AG04449 (cell line): ENCODE measurements around the gene HOATZ.

ENCODE experiments used
- CTCF ChIA-PET: fragments of 350-600 bp; formaldehyde crosslinking; extraction: SDS; loops from one replicate; lab custom pipeline; 2021; ENCODE audit warnings: antibody characterized with exemption; lab: Yijun Ruan, JAX
- POLR2A ChIA-PET: fragments of 400-600, 350-600 bp; formaldehyde crosslinking; extraction: SDS; loops from one replicate; lab custom pipeline; 2020; ENCODE audit warnings: antibody characterized with exemption, inconsistent platforms; lab: Yijun Ruan, JAX
- DNase-seq: peaks from one replicate; pipeline ENCODE4 v3.0.0-alpha.2; 2010; ENCODE audit warnings: low read depth, low spot score
- H3K4me3 ChIP-seq: 2 replicates; pipeline ENCODE4 v1.5.1; 2011; ENCODE audit warnings: low read depth, mild to moderate bottlenecking, control low read depth, low read length
- TF ChIP-seq, protein P1 (sequence below): IDR thresholded peaks from one replicate; pipeline ENCODE4 v1.5.1; 2011; ENCODE audit warnings: mild to moderate bottlenecking, moderate library complexity, low read length, control low read depth, inconsistent platforms; ENCODE audit not compliant: insufficient read depth; ENCODE audit errors: missing control alignments

HOATZ gene

DNA sequence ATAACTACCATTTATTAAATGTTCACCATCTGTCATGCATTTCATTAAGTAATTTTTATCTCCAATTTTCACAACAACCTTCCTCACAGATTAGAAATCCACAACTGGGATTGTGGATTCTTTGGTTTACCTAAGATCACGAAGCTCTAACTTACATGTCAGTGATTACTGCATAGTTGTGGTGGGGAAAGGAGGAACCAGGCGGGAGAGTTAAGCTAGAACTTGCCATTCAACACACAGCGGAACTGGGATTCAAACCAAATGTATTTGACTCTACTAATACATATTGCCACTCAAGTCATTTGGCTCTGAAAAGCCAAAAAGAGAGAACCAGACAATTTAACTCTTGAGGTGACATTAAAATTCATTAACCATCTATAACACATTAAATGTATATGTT, 15.5 kb downstream of the HOATZ start:
- H3K4me3 ChIP-seq: no peak overlapping the region
- no peak for DNase-seq
- POLR2A ChIA-PET: no interaction called here
- CTCF ChIA-PET: interaction anchor here (1.0 to 1.5 kb wide), 2 partner anchors 11 to 17 kb away, joined by 3 read pairs; partner anchors contain the start of genes BTG4 and LAYN
- TF ChIP-seq, protein P1, sequence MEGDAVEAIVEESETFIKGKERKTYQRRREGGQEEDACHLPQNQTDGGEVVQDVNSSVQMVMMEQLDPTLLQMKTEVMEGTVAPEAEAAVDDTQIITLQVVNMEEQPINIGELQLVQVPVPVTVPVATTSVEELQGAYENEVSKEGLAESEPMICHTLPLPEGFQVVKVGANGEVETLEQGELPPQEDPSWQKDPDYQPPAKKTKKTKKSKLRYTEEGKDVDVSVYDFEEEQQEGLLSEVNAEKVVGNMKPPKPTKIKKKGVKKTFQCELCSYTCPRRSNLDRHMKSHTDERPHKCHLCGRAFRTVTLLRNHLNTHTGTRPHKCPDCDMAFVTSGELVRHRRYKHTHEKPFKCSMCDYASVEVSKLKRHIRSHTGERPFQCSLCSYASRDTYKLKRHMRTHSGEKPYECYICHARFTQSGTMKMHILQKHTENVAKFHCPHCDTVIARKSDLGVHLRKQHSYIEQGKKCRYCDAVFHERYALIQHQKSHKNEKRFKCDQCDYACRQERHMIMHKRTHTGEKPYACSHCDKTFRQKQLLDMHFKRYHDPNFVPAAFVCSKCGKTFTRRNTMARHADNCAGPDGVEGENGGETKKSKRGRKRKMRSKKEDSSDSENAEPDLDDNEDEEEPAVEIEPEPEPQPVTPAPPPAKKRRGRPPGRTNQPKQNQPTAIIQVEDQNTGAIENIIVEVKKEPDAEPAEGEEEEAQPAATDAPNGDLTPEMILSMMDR: no peak

DNA sequence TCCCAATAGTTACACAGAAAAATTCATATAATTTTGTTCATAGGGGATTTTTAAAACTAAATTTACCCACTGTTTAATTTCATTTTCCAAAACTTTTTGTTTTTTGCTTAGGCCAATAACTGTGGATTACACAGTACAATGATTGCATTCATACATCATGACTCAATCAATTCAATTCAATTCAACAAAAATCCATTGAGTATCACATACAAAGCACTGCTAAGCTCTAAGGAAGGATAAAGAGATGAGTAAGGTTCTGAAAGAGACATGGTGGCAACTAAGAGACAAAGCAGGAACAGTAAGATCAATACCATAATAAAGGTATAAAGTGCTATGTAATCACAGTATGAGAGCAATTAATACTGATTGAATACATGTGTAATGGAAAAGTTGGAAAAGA, 16.6 kb downstream of the HOATZ start:
- H3K4me3 ChIP-seq: no peak overlapping the region

DNA sequence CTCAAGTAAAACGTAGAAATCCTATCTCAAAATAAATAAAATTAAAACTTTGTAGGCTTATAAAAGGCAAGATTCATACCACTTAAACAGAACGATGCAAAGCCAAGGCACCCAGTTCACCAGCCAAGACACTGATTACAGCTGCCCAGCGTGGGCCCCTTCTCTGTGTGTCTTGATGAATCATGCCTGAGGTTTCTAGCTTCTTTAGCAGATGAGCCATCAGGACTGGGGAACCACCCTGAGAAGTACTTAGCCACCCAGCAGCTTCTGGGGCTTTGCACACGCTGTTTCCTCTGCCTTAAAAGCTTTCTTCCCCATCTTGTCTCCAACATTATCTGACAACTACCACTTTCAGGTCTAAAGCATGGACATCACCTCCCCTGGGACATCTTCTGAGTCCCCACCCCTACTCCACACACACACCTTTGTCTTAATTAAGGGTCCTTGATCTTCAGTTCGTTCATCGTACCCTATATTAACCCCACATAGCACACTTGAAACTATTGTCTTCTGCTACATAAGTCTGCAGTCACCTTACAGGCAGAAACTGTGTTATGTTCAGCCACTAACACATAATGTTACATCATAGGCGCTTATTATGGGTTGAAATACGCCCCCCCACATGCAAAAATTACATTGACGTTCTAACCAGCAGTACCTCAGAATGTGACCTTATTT, 17.2 kb downstream of the HOATZ start:
- no peak overlapping the region for H3K4me3 ChIP-seq
- TF ChIP-seq, protein P1: no peak
- DNase-seq: peak; percentile 77
- CTCF ChIA-PET: interaction anchor here (0.6 to 2.2 kb wide), 4 partner anchors 8 to 26 kb away, joined by 3 to 7 read pairs (median 3); partner anchors contain the start of genes BTG4 and LAYN
- POLR2A ChIA-PET: interaction anchor here (0.7 to 1.1 kb wide), 3 partner anchors 9 to 203 kb away, joined by 3 to 8 read pairs (median 3); partner anchors contain the start of gene LAYN

More for the DNA sequence above, 16.6 kb downstream of the HOATZ start:
- ChIA-PET POLR2A (interaction anchor here (0.7 to 1.1 kb wide), 3 partner anchors 9 to 204 kb away, joined by 3 to 8 read pairs (median 3); partner anchors contain the start of gene LAYN), CTCF (interaction anchor here (0.6 to 2.2 kb wide), 4 partner anchors 9 to 27 kb away, joined by 3 to 7 read pairs (median 3); partner anchors contain the start of genes BTG4 and LAYN)
- TF ChIP-seq, protein P1: no peak
- DNase-seq: no peak

DNA sequence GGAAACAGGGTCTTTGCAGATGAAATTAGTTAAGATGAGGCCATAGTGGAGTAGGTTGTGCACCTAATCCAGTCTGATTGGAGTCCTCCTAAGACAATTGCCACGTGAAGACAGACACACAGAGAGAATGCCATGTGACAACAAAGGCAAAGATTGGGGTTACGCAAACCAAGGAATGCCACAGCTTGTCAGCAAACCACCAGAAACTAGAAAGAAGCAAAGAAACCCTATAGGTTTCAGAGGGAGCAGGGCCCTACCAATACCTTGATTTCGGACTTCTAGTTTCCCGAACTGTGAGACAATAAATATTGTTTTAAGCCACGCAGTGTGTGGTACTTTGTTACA, 17.8 kb downstream of the HOATZ start:
- CTCF ChIA-PET: interaction anchor here (2.2 kb wide), 1 partner anchor 9 kb away, joined by 7 read pairs; no protein-coding TSS in a partner anchor
- no peak for DNase-seq
- TF ChIP-seq, protein P1: no peak

DNA sequence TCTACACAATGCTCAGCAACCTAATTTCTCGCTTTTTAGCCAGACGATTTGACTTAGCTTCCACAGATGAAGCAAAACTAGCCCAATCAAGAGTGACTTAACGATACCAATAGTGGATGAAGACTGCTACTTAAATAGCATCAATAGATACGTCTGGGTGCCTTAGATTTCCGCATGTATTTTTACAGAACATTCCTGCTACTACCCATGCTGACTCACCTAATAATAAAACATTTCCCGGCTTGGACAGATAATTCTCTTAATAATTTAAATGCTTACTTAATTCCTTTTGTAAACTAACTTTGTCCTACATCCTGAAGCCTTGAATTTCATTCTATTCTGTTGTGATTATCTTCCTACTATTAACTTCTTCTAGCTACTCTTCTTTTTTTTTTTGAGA, 20.7 kb downstream of the HOATZ start:
- TF ChIP-seq, protein P1: no peak
- POLR2A ChIA-PET: no interaction called here
- DNase-seq: no peak
- CTCF ChIA-PET: interaction anchor here (0.8 to 2.5 kb wide), 2 partner anchors 80 to 88 kb away, joined by 3 to 8 read pairs; no protein-coding TSS in a partner anchor
- H3K4me3 ChIP-seq: no peak overlapping the region

More for the DNA sequence above, 17.8 kb downstream of the HOATZ start:
- H3K4me3 ChIP-seq: no peak overlapping the region
- POLR2A ChIA-PET: interaction anchor here (1.1 kb wide), 1 partner anchor 8 kb away, joined by 8 read pairs; the partner anchor contains the start of gene LAYN

DNA sequence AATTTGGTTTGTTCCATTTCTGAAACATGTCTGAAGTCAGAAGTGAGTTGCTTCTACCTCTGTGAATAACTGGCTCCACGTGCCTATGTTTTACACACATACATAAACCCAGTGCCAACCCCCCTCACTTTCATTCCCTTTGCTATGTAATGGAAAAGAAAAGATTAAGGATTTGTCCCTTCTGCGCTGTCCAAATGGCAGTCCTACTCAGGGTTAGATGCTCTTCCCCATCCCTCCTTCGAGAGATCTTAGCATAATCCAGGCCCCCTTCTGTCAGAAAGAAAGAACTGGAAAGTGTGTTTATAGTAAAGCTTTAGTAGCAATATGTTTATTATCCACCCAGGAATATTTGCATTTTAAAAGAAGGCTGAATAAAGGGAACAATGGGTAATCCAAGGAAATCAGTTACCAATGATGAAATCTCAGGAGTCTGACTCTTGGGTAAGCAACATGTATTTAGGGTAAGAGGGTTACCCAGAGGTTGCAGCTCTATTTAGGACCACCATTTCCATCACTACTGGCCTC, 22.8 kb downstream of the HOATZ start:
- TF ChIP-seq, protein P1: no peak
- CTCF ChIA-PET: no interaction called here
- POLR2A ChIA-PET: no interaction called here
- DNase-seq: no peak
- no peak overlapping the region for H3K4me3 ChIP-seq
